Left renal cortex interstitium (tissue), 4 donors: ENCODE results near the gene MAN1B1. TPM values are rescaled to one million over a fixed set of nuclear protein-coding genes. Genes with fewer than 3 reads are reported as not detected.

ENCODE experiments used
- polyA plus RNA-seq, 4 donors: library from polyadenylated mRNA; unstranded; fragments of 120-200 nt; gene quantifications; one replicate each; pipeline ENCODE4 v1.2.1, GENCODE V29; 2013; ENCODE audit not compliant: insufficient read length in 4 of 4

Gene MAN1B1
- polyA plus RNA-seq, 4 donors, result 46.5 to 70.7 (median 63.1) TPM

Other genes starting within 250 kb of the MAN1B1 start
- 1 to 10 TPM in 3 of 4 donors, under 1 TPM in 1; 0.68 to 1.8 (median 1.3) TPM for gene AJM1, start 244.5 kb upstream of the MAN1B1 start, polyA plus RNA-seq
- gene PHPT1, start 237.6 kb upstream of the MAN1B1 start, polyA plus RNA-seq, result 100 to 1,000 TPM in 3 of 4 donors, 10 to 100 TPM in 1; 60.1 to 135 (median 115) TPM
- 10 to 100 TPM in 2 of 4 donors, 1 to 10 TPM in 2; 3.5 to 13.4 (median 8.9) TPM for gene MAMDC4, start 234.6 kb upstream of the MAN1B1 start, polyA plus RNA-seq
- 100 to 1,000 TPM; 342 to 455 (median 391) TPM for gene EDF1, start 220.7 kb upstream of the MAN1B1 start, polyA plus RNA-seq
- gene TRAF2, start 200.5 kb upstream of the MAN1B1 start, polyA plus RNA-seq, result 10 to 100 TPM; 11.2 to 17.9 (median 14.8) TPM
- 10 to 100 TPM; 37.8 to 69.9 (median 60.6) TPM for gene FBXW5, start 142.2 kb upstream of the MAN1B1 start, polyA plus RNA-seq
- 1 to 10 TPM in 2 of 4 donors, under 1 TPM in 2; 0.51 to 1.2 (median 1.0) TPM for gene C8G, start 141.7 kb upstream of the MAN1B1 start, polyA plus RNA-seq
- 10 to 100 TPM; 15.7 to 53.5 (median 30.7) TPM for gene LCN12, start 134.7 kb upstream of the MAN1B1 start, polyA plus RNA-seq
- gene PTGDS, start 109.5 kb upstream of the MAN1B1 start, polyA plus RNA-seq, result 10 to 100 TPM; 34.0 to 80.6 (median 34.4) TPM
- under 1 TPM in 3 of 4 donors, not detected in 1; 0.08 to 0.41 (median 0.17) TPM for gene LCNL1, start 104.0 kb upstream of the MAN1B1 start, polyA plus RNA-seq
- 10 to 100 TPM; 22.4 to 53.2 (median 41.4) TPM for gene PAXX, start 94.6 kb upstream of the MAN1B1 start, polyA plus RNA-seq
- gene CLIC3, start 90.4 kb upstream of the MAN1B1 start, polyA plus RNA-seq, result 1 to 10 TPM in 1 of 4 donors, under 1 TPM in 3; 0.49 to 1.2 (median 0.74) TPM
- gene ABCA2, start 58.7 kb upstream of the MAN1B1 start, polyA plus RNA-seq, result 10 to 100 TPM; 36.4 to 60.9 (median 55.4) TPM
- under 1 TPM in 2 of 4 donors, not detected in 2; 0.08 to 0.12 TPM for gene FUT7, start 54.9 kb upstream of the MAN1B1 start, polyA plus RNA-seq
- gene NPDC1, start 40.8 kb upstream of the MAN1B1 start, polyA plus RNA-seq, result 10 to 100 TPM; 19.8 to 46.8 (median 34.4) TPM
- gene ENTPD2, start 32.9 kb upstream of the MAN1B1 start, polyA plus RNA-seq, result 1 to 10 TPM; 2.8 to 6.0 (median 5.1) TPM
- 10 to 100 TPM in 1 of 4 donors, 1 to 10 TPM in 3; 5.5 to 10.0 (median 8.6) TPM for gene SAPCD2, start 16.4 kb upstream of the MAN1B1 start, polyA plus RNA-seq
- gene UAP1L1, start 9.5 kb upstream of the MAN1B1 start, polyA plus RNA-seq, result 1 to 10 TPM; 4.2 to 7.4 (median 5.9) TPM
- 10 to 100 TPM; 14.5 to 31.9 (median 25.1) TPM for gene DPP7, start 27.7 kb downstream of the MAN1B1 start, polyA plus RNA-seq
- under 1 TPM in 3 of 4 donors, not detected in 1; 0.06 to 0.60 (median 0.20) TPM for gene GRIN1, start 52.2 kb downstream of the MAN1B1 start, polyA plus RNA-seq
- gene LRRC26, start 83.1 kb downstream of the MAN1B1 start, polyA plus RNA-seq, result under 1 TPM in 3 of 4 donors, not detected in 1; 0.12 to 0.29 (median 0.17) TPM
- under 1 TPM in 1 of 4 donors, not detected in 3; 0.16 TPM for gene TMEM210, start 85.1 kb downstream of the MAN1B1 start, polyA plus RNA-seq
- 10 to 100 TPM; 31.3 to 56.1 (median 44.4) TPM for gene ANAPC2, start 101.6 kb downstream of the MAN1B1 start, polyA plus RNA-seq
- gene SSNA1, start 101.7 kb downstream of the MAN1B1 start, polyA plus RNA-seq, result 10 to 100 TPM; 44.5 to 78.1 (median 56.9) TPM
- gene TPRN, start 113.8 kb downstream of the MAN1B1 start, polyA plus RNA-seq, result 10 to 100 TPM; 12.8 to 15.4 (median 14.7) TPM
- gene TMEM203, start 118.7 kb downstream of the MAN1B1 start, polyA plus RNA-seq, result 10 to 100 TPM; 37.2 to 53.2 (median 43.5) TPM
- 10 to 100 TPM in 3 of 4 donors, 1 to 10 TPM in 1; 7.0 to 20.2 (median 14.5) TPM for gene NDOR1, start 118.7 kb downstream of the MAN1B1 start, polyA plus RNA-seq
- 10 to 100 TPM in 3 of 4 donors, 1 to 10 TPM in 1; 5.4 to 15.1 (median 13.1) TPM for gene RNF208, start 135.3 kb downstream of the MAN1B1 start, polyA plus RNA-seq
- 10 to 100 TPM in 2 of 4 donors, 1 to 10 TPM in 2; 5.1 to 20.9 (median 12.5) TPM for gene CYSRT1, start 138.2 kb downstream of the MAN1B1 start, polyA plus RNA-seq
- 10 to 100 TPM in 2 of 4 donors, 1 to 10 TPM in 2; 3.6 to 20.1 (median 12.5) TPM for gene RNF224, start 140.5 kb downstream of the MAN1B1 start, polyA plus RNA-seq
- 10 to 100 TPM in 2 of 4 donors, 1 to 10 TPM in 2; 4.4 to 15.4 (median 8.9) TPM for gene SLC34A3, start 143.9 kb downstream of the MAN1B1 start, polyA plus RNA-seq
- gene TUBB4B, start 154.3 kb downstream of the MAN1B1 start, polyA plus RNA-seq, result 100 to 1,000 TPM; 324 to 444 (median 393) TPM
- 1 to 10 TPM; 1.0 to 3.5 (median 2.3) TPM for gene STPG3, start 164.3 kb downstream of the MAN1B1 start, polyA plus RNA-seq
- 10 to 100 TPM; 49.5 to 67.0 (median 56.4) TPM for gene NELFB, start 168.3 kb downstream of the MAN1B1 start, polyA plus RNA-seq
- 1 to 10 TPM; 3.9 to 8.5 (median 6.3) TPM for gene TOR4A, start 190.7 kb downstream of the MAN1B1 start, polyA plus RNA-seq
- gene NRARP, start 215.3 kb downstream of the MAN1B1 start, polyA plus RNA-seq, result 1 to 10 TPM; 5.7 to 8.5 (median 8.2) TPM